MM.1S (cell line): ENCODE measurements around the gene TRHDE.

Experiments
- DNase-seq: peaks from one replicate; pipeline ENCODE4 v3.0.0-alpha.2; 2015
- H2AFZ ChIP-seq: fragments of 300-600 bp; sonication (generic); 2 replicates; pipeline ENCODE4 v1.6.0; 2016; ENCODE audit warnings: antibody characterized with exemption, low read length
- H3F3A ChIP-seq: fragments of 300-600 bp; sonication (generic); 2 replicates; pipeline ENCODE4 v1.6.1; 2016; ENCODE audit warnings: mild to moderate bottlenecking, antibody characterized with exemption, low read length, moderate library complexity, mixed read lengths; ENCODE audit not compliant: insufficient read depth
- H3K27ac ChIP-seq: fragments of 300-600 bp; sonication (generic); 2 replicates; pipeline ENCODE4 v1.5.1; 2016; ENCODE audit warnings: mild to moderate bottlenecking, low read length
- H3K27me3 ChIP-seq: fragments of 300-600 bp; sonication (generic); replicated peaks from 2 replicates; pipeline ENCODE4 v1.6.0; 2016; ENCODE audit warnings: low read length; ENCODE audit not compliant: insufficient read depth
- H3K36me3 ChIP-seq: fragments of 300-600 bp; sonication (generic); replicated peaks from 2 replicates; pipeline ENCODE4 v1.6.1; 2016; ENCODE audit warnings: mild to moderate bottlenecking, low read length, mixed read lengths; ENCODE audit not compliant: insufficient read depth
- H3K4me1 ChIP-seq: fragments of 300-600 bp; sonication (generic); 2 replicates; pipeline ENCODE4 v1.6.1; 2016; ENCODE audit warnings: low read length, mixed read lengths
- H3K4me2 ChIP-seq: fragments of 300-600 bp; sonication (generic); 2 replicates; pipeline ENCODE4 v1.6.0; 2016; ENCODE audit warnings: low read depth, low read length
- H3K4me3 ChIP-seq: fragments of 300-600 bp; sonication (generic); 2 replicates; pipeline ENCODE4 v1.5.1; 2016; ENCODE audit warnings: low read length, mixed read lengths
- H3K79me2 ChIP-seq: fragments of 300-600 bp; sonication (generic); 2 replicates; pipeline ENCODE4 v1.6.1; 2016; ENCODE audit warnings: mixed run types, low read length, mixed read lengths
- H3K9ac ChIP-seq: fragments of 300-600 bp; sonication (generic); 2 replicates; pipeline ENCODE4 v1.6.1; 2016; ENCODE audit warnings: low read length, mixed read lengths
- H3K9me2 ChIP-seq: fragments of 300-600 bp; sonication (generic); replicated peaks from 2 replicates; pipeline ENCODE4 v1.6.1; 2016; ENCODE audit warnings: mild to moderate bottlenecking, low read length, mixed read lengths; ENCODE audit not compliant: insufficient read depth
- H3K9me3 ChIP-seq: fragments of 300-600 bp; sonication (generic); replicated peaks from 2 replicates; pipeline ENCODE4 v1.6.1; 2016; ENCODE audit warnings: mild to moderate bottlenecking, low read length, mixed read lengths; ENCODE audit not compliant: insufficient read depth
- H4K20me1 ChIP-seq: fragments of 300-600 bp; sonication (generic); 2 replicates; pipeline ENCODE4 v1.6.1; 2016; ENCODE audit warnings: mild to moderate bottlenecking, low read length, moderate library complexity, mixed read lengths; ENCODE audit not compliant: insufficient read depth
- EZH2 ChIP-seq: fragments of 300-600 bp; sonication (generic); optimal IDR thresholded peaks from 2 replicates; pipeline ENCODE3; 2017; ENCODE audit warnings: low read depth, mild to moderate bottlenecking, antibody characterized with exemption, low read length, mixed read lengths
- EZH2phosphoT487 ChIP-seq: fragments of 300-600 bp; sonication (generic); IDR thresholded peaks from 2 replicates; pipeline ENCODE4 v1.6.1; 2018; ENCODE audit warnings: antibody characterized with exemption, low read length
- TF ChIP-seq, protein P1 (sequence below): fragments of 300-600 bp; sonication (generic); IDR thresholded peaks from 2 replicates; pipeline ENCODE4 v1.5.1; 2016; ENCODE audit warnings: antibody characterized with exemption, low read length, mixed read lengths

The TRHDE gene

DNA sequence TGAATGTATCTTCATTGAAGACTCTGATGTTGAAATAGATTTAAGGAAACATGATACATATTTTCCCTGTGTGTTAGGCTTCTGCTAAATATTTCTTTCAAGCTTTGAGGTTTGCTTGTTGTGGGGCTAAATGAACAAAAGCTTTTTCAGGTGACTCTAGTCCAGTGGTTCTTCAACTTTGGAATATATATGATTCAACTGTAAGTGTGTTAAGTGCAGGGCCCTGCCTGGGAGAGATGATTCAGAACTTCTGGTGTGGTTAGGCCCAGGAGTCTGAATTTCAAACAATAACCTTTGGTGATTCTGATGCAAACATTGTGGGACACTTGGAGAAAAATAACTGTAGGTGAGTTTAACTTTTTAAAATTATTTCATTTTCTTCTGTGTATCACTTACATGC, 93.0 kb downstream of the TRHDE start:
- Histone ChIP-seq H3K4me2 (no peak overlapping the region), H3K9me3 (no peaks in the 10 kb centered on the region), H3F3A (no peaks in the 10 kb centered on the region), H3K36me3 (no peaks in the 10 kb centered on the region), H3K9me2 (no peaks in the 10 kb centered on the region), H3K9ac (no peak overlapping the region), H3K27ac (no peak overlapping the region), H3K79me2 (no peaks in the 10 kb centered on the region), H3K4me1 (no peaks in the 10 kb centered on the region), H4K20me1 (no peaks in the 10 kb centered on the region), H3K27me3 (no peaks in the 10 kb centered on the region), H3K4me3 (no peak overlapping the region), H2AFZ (no peak overlapping the region)
- TF ChIP-seq EZH2phosphoT487 (no peak), EZH2 (no peak)
- TF ChIP-seq, protein P1, sequence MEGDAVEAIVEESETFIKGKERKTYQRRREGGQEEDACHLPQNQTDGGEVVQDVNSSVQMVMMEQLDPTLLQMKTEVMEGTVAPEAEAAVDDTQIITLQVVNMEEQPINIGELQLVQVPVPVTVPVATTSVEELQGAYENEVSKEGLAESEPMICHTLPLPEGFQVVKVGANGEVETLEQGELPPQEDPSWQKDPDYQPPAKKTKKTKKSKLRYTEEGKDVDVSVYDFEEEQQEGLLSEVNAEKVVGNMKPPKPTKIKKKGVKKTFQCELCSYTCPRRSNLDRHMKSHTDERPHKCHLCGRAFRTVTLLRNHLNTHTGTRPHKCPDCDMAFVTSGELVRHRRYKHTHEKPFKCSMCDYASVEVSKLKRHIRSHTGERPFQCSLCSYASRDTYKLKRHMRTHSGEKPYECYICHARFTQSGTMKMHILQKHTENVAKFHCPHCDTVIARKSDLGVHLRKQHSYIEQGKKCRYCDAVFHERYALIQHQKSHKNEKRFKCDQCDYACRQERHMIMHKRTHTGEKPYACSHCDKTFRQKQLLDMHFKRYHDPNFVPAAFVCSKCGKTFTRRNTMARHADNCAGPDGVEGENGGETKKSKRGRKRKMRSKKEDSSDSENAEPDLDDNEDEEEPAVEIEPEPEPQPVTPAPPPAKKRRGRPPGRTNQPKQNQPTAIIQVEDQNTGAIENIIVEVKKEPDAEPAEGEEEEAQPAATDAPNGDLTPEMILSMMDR = no peak
- no peak for DNase-seq

GRCh38 chr12:72366255-72366654, 94.1 kb downstream of the TRHDE start:
- Histone ChIP-seq H3K27ac (no peak overlapping the region), H3K4me2 (no peak overlapping the region), H3K9ac (no peak overlapping the region), H3K27me3 (no peaks in the 10 kb centered on the region), H2AFZ (no peak overlapping the region), H3K9me3 (no peaks in the 10 kb centered on the region), H3K9me2 (no peaks in the 10 kb centered on the region), H3K4me3 (no peak overlapping the region), H3K79me2 (no peaks in the 10 kb centered on the region), H3F3A (no peaks in the 10 kb centered on the region), H3K4me1 (no peaks in the 10 kb centered on the region), H3K36me3 (no peaks in the 10 kb centered on the region), H4K20me1 (no peaks in the 10 kb centered on the region)
- TF ChIP-seq, protein P1 = no peak
- no peak for TF ChIP-seq EZH2
- no peak for TF ChIP-seq EZH2phosphoT487
- DNase-seq = no peak

DNA sequence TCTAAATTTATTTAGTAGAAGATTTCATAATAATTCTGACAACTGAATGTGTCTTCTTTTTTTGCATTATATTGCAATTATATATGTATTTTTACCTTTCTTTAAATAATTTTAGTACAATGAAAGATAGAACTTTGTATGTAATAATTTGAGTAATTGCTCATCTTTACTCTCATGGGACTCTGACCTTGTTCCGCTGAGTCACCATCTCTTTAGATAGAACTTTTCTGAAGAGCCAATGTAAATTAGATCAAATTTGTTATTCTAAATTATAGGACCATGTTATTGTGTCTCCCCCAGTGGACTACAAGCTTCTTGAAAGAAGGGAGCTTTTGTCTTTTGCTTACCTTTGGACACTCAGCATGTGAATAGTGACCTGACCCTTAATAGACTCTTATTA, 96.1 kb downstream of the TRHDE start:
- H3K36me3 ChIP-seq = no peaks in the 10 kb centered on the region
- no peak overlapping the region for H3K9ac ChIP-seq
- no peaks in the 10 kb centered on the region for H3K27me3 ChIP-seq
- no peak overlapping the region for H3K4me2 ChIP-seq
- no peak for DNase-seq
- H3K79me2 ChIP-seq = no peaks in the 10 kb centered on the region
- H3F3A ChIP-seq = no peaks in the 10 kb centered on the region
- TF ChIP-seq, protein P1 = no peak
- no peak for TF ChIP-seq EZH2
- TF ChIP-seq EZH2phosphoT487 = no peak
- H3K4me1 ChIP-seq = no peaks in the 10 kb centered on the region
- no peak overlapping the region for H3K27ac ChIP-seq
- H3K9me3 ChIP-seq = no peaks in the 10 kb centered on the region
- H2AFZ ChIP-seq = no peak overlapping the region
- H3K4me3 ChIP-seq = no peak overlapping the region
- no peaks in the 10 kb centered on the region for H4K20me1 ChIP-seq
- no peaks in the 10 kb centered on the region for H3K9me2 ChIP-seq
